Measurements from ENCODE around the gene MPPED1. TPM values are rescaled to one million over a fixed set of nuclear protein-coding genes. Genes with fewer than 3 reads are reported as not detected.

MPPED1 gene
- total RNA-seq, 2 experiments from 2014 or later: not detected

- CTCF ChIA-PET: no interaction called here
- POLR2A ChIA-PET: no interaction called here
These were observed 21.6 kb upstream of the MPPED1 start for GRCh38 chr22:43390166-43390565.

GRCh38 chr22:43390872-43391271 lies 20.9 kb upstream of the MPPED1 start:
- ChIA-PET POLR2A (no interaction called here), CTCF (no interaction called here)

- ChIA-PET POLR2A (no interaction called here), CTCF (no interaction called here)
These were observed 20.5 kb upstream of the MPPED1 start for GRCh38 chr22:43391306-43391705.

DNA sequence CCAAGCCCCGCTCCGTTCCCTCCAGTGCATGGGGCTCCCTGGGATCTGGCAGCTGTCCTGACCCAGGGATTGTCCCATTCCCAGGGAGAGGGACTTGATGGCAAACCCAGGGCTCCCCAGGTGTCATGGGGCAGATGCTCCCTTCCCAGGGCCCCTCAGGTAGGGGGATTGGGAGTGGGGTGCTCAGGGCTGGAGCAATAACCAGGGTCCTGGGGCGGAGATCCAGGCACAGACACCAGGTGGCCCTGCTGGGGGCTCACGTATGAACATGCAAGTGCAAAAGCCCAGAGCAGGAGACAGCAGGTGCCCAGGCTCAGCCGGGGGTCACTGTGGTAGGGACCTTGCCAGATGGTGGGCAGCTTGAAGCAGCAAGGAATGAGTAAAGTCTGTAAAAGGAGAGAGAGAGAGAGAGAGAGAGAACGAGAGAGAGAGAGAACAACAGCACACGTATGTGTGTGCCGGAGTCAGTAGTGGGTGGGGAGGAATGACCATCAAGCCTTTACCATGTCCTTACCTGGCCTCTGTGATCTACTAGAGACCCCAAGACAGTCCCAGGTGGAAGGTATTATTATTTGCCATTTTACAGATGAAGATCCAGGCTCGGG lies 19.3 kb upstream of the MPPED1 start:
- ChIA-PET POLR2A (no interaction called here), CTCF (no interaction called here)

DNA sequence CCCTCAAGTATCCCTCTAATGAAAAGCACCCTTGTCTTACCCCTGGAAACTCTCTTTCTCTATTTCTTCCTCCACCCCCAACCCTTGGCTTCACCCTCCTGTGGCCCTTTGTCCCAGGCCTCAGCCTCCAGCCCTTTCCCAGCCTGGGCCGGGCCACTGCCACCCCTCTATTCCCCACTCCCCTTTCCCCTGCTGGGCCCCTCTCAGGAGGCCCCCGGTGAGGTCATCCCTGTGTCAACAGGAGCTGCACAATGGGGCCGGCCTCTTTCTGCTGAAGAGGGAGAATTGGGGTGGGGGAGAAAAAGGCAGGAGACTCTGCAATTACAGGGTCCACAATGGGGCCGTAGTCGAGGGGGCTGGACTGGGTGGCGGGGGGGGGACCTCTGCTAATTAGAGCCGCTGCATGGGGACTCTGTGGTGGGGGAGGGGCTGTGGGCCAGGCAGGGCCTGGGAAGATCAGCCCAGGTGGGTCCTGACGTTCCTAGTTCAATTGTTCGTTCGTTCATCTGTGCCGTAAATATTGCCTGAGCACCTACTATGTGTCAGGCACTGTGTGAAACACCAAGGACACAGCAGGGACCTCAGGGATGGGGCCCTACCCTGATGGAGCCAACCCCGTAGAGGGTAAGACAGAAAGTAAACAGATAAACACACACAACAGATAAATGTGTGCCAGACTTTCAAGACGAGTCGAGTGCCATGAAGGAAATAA lies 18.5 kb upstream of the MPPED1 start:
- ChIA-PET CTCF (interaction anchor here (0.6 kb wide), 1 partner anchor 1238 kb away, joined by 3 read pairs; no protein-coding TSS in a partner anchor), POLR2A (no interaction called here)

- POLR2A ChIA-PET: no interaction called here
- CTCF ChIA-PET: interaction anchor here (1.4 kb wide), 1 partner anchor 8 kb away, joined by 3 read pairs; no protein-coding TSS in a partner anchor
These were observed 17.9 kb upstream of the MPPED1 start for GRCh38 chr22:43393844-43394474.

DNA sequence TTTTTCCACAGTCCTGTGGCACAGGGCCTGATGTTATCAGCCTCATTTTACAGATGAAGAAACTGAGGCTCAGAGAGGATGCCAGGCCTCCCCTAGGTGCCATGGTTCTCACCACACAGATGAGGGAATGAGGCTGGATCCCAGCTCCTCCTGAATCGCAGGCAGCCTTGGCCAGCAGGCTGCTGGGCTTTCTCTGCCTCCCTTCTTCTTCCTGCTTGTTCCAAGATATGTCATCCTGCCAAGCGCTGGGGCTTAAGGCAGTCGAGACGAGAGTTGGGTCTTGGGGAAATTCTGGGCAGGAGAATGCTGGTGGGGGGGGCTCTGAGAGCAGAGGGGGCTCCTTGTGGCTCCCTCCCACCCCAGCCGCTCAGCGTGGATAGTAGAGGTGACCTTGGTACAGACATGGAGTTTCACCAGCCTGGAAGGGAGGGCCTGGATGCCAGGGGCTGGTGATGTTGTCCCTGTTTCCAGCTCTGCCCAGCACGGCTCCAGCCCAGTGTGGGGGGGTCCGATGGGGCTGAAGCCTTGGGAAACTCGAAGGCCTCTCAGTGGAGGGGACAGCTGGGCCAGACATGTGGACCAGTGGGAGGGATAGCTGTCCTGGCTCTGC lies 16.6 kb upstream of the MPPED1 start:
- POLR2A ChIA-PET: no interaction called here
- CTCF ChIA-PET: interaction anchor here (0.7 to 1.4 kb wide), 2 partner anchors 9 to 11 kb away, joined by 3 to 4 read pairs; no protein-coding TSS in a partner anchor

DNA sequence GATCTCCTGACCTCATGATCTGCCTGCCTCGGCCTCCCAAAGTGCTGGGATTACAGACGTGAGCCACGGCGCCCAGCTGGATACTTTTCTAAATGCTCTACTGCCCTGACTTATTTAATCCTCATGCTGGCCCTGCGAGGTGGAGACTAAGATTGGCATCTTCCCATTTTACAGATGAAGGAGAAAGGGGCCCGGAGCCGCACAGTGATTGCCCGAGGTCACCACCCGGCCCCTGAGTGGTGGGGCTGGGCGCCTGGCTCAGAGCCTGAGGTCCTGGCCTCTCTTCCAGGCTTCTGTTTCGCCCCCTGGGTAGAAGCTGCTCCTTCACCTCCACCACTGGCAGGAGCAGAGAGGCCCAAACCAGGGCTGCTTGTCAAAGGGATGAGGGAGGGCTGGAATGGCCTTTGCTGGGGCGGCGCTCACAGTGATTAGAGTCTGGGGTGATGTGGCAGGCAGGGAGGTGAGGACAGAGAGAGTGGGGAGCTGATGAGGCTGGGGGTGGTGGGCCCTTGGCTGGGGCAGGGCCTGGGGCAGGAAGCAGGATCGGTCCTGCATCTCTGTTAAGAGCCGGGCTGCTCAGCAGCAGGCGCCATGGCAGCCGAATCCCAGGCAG lies 15.4 kb upstream of the MPPED1 start:
- POLR2A ChIA-PET: no interaction called here
- CTCF ChIA-PET: no interaction called here

DNA sequence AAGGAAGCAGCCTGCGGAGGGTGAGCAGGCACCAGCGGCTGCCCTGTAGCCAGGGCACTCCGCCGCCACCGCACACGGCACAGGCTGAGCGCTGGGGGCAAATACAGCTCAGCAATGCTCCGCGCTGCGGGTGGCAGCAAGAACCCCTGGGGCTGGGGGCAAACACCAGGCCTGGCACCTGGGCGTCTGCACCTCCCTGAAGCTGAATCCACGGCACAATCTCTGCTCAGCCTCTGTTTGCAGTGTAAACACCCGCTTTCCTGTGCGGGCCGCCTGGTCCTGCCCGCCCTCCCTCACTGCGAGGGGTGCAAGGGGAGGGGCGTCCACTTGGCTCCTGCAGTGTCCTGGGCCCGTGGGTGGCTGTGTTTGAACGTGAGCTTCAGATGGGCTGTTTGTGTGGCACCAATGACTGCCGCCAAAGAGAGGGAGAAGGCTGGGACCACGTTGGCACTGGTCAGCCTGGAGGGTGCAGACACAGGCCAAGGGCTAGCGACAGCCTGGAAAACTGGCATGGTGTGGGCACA lies 14.8 kb upstream of the MPPED1 start:
- ChIA-PET POLR2A (no interaction called here), CTCF (no interaction called here)

DNA sequence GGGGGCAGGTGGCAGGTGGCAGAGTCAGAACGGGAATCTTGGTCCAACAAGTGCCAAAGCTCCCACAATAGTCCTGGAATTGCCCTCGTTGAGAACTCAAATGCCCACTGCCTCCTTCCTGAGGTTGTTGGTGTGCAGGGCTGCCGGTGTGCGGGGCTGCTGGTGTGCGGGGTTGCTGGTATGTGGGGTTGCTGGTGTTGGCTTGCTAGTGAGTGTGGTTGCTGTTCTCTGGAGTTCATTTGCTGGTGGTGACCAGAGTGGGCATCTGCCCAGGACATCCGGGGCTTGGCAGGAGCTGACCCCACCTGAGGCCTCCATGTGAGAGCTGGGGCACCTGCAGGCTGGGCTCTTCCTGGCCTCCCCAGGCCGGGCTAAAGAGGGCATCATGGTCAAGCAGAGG lies 14.0 kb upstream of the MPPED1 start:
- ChIA-PET POLR2A (no interaction called here), CTCF (no interaction called here)

DNA sequence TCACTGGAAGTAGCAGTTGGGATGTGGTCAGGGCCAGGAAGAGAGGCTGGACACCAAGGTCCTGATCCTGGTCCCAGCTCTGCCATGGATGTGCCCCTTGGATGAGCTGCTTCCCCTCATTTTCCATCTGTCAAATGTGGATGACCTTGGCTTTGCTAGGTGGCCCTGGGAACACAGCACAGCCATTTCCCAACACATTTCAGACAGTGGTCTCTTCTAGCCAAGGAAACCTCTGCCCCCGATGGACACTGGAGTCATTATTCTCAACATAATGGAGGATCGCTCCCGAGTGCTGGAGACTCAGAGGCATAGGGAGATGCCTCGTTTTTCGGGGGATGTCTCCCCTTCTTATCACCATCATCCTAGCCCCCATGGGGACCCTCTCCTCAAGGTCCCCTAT lies 13.6 kb upstream of the MPPED1 start:
- POLR2A ChIA-PET: no interaction called here
- CTCF ChIA-PET: no interaction called here

DNA sequence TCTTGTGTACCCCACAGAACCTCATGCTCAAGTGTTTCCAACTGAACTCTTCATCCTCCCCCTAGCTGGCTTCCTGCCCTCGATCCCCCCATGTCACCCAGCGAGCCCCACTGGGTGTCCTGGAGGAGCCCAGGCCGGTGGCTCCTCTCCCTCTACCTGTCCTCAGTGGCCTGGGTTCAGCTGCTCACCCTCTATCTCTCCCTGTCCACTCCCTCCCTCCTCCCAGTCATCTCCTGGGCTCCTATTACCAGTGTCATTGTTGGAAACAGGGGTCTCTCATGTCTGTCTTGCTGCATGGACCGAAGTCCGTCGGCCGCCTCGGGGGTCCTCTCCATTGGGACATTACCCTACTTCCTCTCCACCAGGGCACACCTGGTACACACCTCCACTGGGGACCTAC lies 12.9 kb upstream of the MPPED1 start:
- ChIA-PET POLR2A (no interaction called here), CTCF (no interaction called here)

- CTCF ChIA-PET: no interaction called here
These were observed 12.4 kb upstream of the MPPED1 start for GRCh38 chr22:43399338-43399979.

GRCh38 chr22:43399980-43400358 lies 11.8 kb upstream of the MPPED1 start:
- CTCF ChIA-PET: no interaction called here
- POLR2A ChIA-PET: no interaction called here

More at GRCh38 chr22:43399338-43399979, 12.4 kb upstream of the MPPED1 start:
- POLR2A ChIA-PET: no interaction called here

DNA sequence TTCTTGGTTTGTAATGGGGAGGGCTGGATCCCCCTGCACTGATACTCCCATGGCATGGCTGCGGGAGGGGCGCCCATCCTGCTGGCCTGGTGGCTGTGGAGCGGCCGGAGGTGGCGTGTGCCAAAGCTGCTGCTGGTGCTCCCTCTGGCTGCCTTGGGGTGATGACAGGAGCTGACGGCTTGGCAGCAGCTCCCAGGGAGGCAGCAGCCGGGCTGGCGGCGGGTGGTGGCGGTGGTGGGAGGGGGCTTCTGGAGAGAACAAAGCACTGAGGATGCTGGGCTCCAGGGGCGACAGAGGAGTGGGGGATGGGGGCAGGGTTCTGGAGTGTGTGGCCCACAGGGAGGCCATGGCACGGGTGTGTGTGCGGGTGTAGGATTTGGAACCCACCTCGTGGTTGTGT lies 11.4 kb upstream of the MPPED1 start:
- CTCF ChIA-PET: no interaction called here
- POLR2A ChIA-PET: no interaction called here

DNA sequence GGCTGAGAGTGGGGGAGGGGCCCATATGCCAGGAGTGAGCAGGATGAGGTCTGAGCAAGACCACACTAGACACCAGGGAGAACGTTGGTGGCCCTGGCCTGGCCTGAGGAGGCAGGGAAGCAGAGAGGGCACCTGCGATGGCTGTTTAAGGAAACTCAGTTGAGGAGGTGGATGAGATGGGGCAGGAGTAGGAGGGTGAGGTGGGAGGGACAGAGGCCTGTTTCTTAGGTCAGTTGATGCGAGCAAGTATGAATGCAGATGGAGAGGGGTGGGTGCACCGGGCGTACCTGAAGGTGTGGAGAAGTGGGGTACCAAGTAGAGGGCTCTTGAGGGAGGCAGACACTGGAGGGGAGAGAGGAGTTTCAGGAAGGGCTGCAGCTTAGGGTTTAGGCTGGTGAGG lies 10.6 kb upstream of the MPPED1 start:
- ChIA-PET CTCF (no interaction called here), POLR2A (no interaction called here)

GRCh38 chr22:43401661-43402060 lies 10.2 kb upstream of the MPPED1 start:
- ChIA-PET POLR2A (no interaction called here), CTCF (no interaction called here)

DNA sequence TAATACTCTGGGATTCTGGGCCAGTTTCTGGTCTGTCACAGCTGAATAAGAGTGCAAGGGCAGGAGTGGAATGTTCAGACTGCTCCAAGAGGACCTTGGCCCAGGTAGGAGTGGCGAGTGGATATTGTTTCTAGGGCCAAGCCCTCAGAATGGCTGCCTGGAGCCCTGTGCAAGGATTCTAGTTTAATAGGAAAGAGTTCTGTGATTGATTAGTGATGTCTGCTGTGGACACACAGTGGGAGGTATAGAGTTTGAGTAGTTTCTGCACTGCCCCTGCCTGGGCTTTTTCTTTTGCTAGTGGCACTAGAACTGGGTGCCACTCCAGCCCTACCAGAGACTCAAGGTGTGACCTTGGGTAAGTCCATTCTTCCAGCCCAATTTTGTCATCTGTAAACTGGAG lies 9.7 kb upstream of the MPPED1 start:
- POLR2A ChIA-PET: no interaction called here
- CTCF ChIA-PET: no interaction called here

DNA sequence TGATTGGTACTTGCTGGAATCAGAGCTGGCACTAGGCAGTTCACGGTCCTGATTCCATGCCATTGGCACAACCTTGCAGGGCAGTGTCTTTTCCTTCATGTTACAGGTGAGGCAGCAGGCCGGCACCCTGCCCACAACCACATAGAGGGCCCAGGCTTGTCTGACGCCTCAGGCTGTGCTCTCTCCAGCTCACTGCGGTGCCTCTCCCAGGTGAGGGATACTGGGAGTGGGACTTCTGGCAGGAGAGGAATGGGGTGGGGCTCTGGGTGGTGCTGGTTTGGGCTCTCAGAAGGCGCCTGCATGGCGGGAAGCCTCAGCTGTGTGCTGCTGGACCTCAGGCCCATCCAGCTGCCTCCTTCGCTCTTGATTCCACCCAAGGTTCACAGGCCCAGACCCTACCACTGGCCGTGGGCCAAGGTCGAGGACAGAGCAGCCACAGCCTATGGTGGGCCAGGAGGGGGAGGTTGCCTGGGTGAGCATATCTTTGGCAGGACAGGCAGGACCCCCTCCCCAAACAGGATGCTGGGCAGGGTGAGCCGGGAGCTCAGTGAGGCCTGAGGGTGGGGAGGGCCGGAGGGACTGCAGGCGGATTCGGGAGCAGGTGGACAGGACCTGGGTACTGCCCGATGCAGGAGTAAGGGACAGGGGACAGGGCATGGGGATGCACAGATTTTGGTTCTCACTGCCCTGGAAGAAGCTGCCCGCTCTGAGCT lies 7.0 kb upstream of the MPPED1 start:
- ChIA-PET CTCF (no interaction called here), POLR2A (no interaction called here)

Measured in activated CD8-positive, alpha-beta memory T cell treated with anti-CD3 and anti-CD28 coated beads for 36 hours (primary cell).